KOPT-K1 (cell line): ENCODE data around the gene TOPORS.
"Not testable (repeated sequence)": the region's sequence is repeated elsewhere in the genome, so short reads cannot be mapped to it uniquely, and the experiment has no call there.

Experiments used
- H3K27ac ChIP-seq: fragments of 200-600 bp; sonication (generic); 2 replicates; pipeline ENCODE4 v1.5.1; 2016; ENCODE audit warnings: antibody characterized with exemption, mild to moderate bottlenecking, low read depth, low read length; ENCODE audit not compliant: poor library complexity, severe bottlenecking
- H3K36me3 ChIP-seq: fragments of 200-600 bp; sonication (generic); 2 replicates; pipeline ENCODE4 v1.5.1; 2017; ENCODE audit warnings: antibody characterized with exemption, mild to moderate bottlenecking, low read length, moderate library complexity; ENCODE audit not compliant: insufficient read depth
- H3K9me3 ChIP-seq: fragments of 200-600 bp; sonication (generic); 2 replicates; pipeline ENCODE4 v1.5.1; 2017; ENCODE audit warnings: antibody characterized with exemption, low read length, mild to moderate bottlenecking; ENCODE audit not compliant: insufficient read depth, poor library complexity, severe bottlenecking

TOPORS gene

GRCh38 chr9:32545884-32546283 lies 6.5 kb downstream of the TOPORS start:
- Histone ChIP-seq H3K36me3 (peaks cover 50% of the 10 kb centered on the region), H3K9me3 (no peaks in the 10 kb centered on the region), H3K27ac (no peak overlapping the region)

GRCh38 chr9:32543047-32543446 lies 9.3 kb downstream of the TOPORS start:
- Histone ChIP-seq H3K36me3 (peaks cover 62% of the 10 kb centered on the region), H3K27ac (no peak overlapping the region), H3K9me3 (no peaks in the 10 kb centered on the region)

GRCh38 chr9:32533816-32534215 lies 18.6 kb downstream of the TOPORS start:
- no peaks in the 10 kb centered on the region for H3K9me3 ChIP-seq
- H3K36me3 ChIP-seq: no peaks in the 10 kb centered on the region; the same call in 1 of the 2 replicates
- H3K27ac ChIP-seq: no peak overlapping the region

GRCh38 chr9:32533336-32533735 lies 19.1 kb downstream of the TOPORS start:
- Histone ChIP-seq H3K9me3 (no peaks in the 10 kb centered on the region), H3K36me3 (no peaks in the 10 kb centered on the region; the same call in 1 of the 2 replicates), H3K27ac (no peak overlapping the region)

GRCh38 chr9:32526707-32527048 lies 25.7 kb downstream of the TOPORS start:
- Histone ChIP-seq H3K27ac (peak overlapping the region; percentile 85), H3K9me3 (peaks cover 16% of the 10 kb centered on the region), H3K36me3 (peaks cover 13% of the 10 kb centered on the region; the same call in 1 of the 2 replicates)

- H3K36me3 ChIP-seq: peaks cover 13% of the 10 kb centered on the region; the same call in 1 of the 2 replicates
- H3K9me3 ChIP-seq: peaks cover 21% of the 10 kb centered on the region
- H3K27ac ChIP-seq: peak within 1 kb of the TSS; percentile 85
Measured at GRCh38 chr9:32526041-32526706, 26.2 kb downstream of the TOPORS start, which contains the start of gene RIGI. RIGI (minus strand) TSS chr9:32526196; CDS start chr9:32526166, 30 bp downstream.

- H3K9me3 ChIP-seq: peaks cover 23% of the 10 kb centered on the region
- H3K27ac ChIP-seq: peak overlapping the region; percentile 85
- H3K36me3 ChIP-seq: peaks cover 14% of the 10 kb centered on the region; the same call in 1 of the 2 replicates
Measured at GRCh38 chr9:32525709-32526030, 26.7 kb downstream of the TOPORS start.

GRCh38 chr9:32524892-32525708 lies 27.3 kb downstream of the TOPORS start:
- peaks cover 29% of the 10 kb centered on the region for H3K9me3 ChIP-seq
- H3K36me3 ChIP-seq: peaks cover 18% of the 10 kb centered on the region; the same call in 1 of the 2 replicates
- peak overlapping the region; percentile 85 for H3K27ac ChIP-seq

GRCh38 chr9:32524558-32524891 lies 27.9 kb downstream of the TOPORS start:
- not testable (repeated sequence) for H3K27ac ChIP-seq
- peaks cover 18% of the 10 kb centered on the region; the same call in 1 of the 2 replicates for H3K36me3 ChIP-seq
- H3K9me3 ChIP-seq: peaks cover 34% of the 10 kb centered on the region

- H3K27ac ChIP-seq: no peak overlapping the region
- peaks cover 18% of the 10 kb centered on the region; the same call in 1 of the 2 replicates for H3K36me3 ChIP-seq
- H3K9me3 ChIP-seq: peaks cover 41% of the 10 kb centered on the region
Measured at GRCh38 chr9:32523910-32524309, 28.5 kb downstream of the TOPORS start.

GRCh38 chr9:32518276-32518675 lies 34.1 kb downstream of the TOPORS start:
- H3K36me3 ChIP-seq: peaks cover 22% of the 10 kb centered on the region; the same call in 1 of the 2 replicates
- no peak overlapping the region for H3K27ac ChIP-seq
- peaks cover 71% of the 10 kb centered on the region for H3K9me3 ChIP-seq

- H3K9me3 ChIP-seq: peaks cover 51% of the 10 kb centered on the region
Measured at GRCh38 chr9:32516241-32516640, 36.1 kb downstream of the TOPORS start.

GRCh38 chr9:32508728-32509127 lies 43.7 kb downstream of the TOPORS start:
- H3K36me3 ChIP-seq: no peaks in the 10 kb centered on the region
- H3K27ac ChIP-seq: no peak overlapping the region
- peaks cover 4% of the 10 kb centered on the region for H3K9me3 ChIP-seq

More at GRCh38 chr9:32516241-32516640, 36.1 kb downstream of the TOPORS start:
- Histone ChIP-seq H3K27ac (no peak overlapping the region), H3K36me3 (peaks cover 11% of the 10 kb centered on the region; the same call in 1 of the 2 replicates)

- Histone ChIP-seq H3K9me3 (no peaks in the 10 kb centered on the region), H3K27ac (no peak overlapping the region), H3K36me3 (peaks cover 24% of the 10 kb centered on the region)
Measured at GRCh38 chr9:32503008-32503407, 49.4 kb downstream of the TOPORS start.

GRCh38 chr9:32502464-32502863 lies 49.9 kb downstream of the TOPORS start:
- Histone ChIP-seq H3K9me3 (no peaks in the 10 kb centered on the region), H3K36me3 (peaks cover 27% of the 10 kb centered on the region), H3K27ac (no peak overlapping the region)
